Smooth muscle cell of the umbilical artery (primary cell): ENCODE data around the gene SPATA31A5. TPM values are rescaled to one million over a fixed set of nuclear protein-coding genes. Genes with fewer than 3 reads are reported as not detected.

Experiments used
- total RNA-seq: library from RNA; depleted of rRNA; stranded (reverse); fragments of >200 nt; gene quantifications from 2 replicates; pipeline ENCODE4 v1.2.3, GENCODE V29; 2014

The SPATA31A5 gene
- not detected in 2 replicates for total RNA-seq

GRCh38 chr9:60914107-60914506 is at the start of gene SPATA31A5:
TSS of gene SPATA31A5 (plus strand) at chr9:60914407. CDS start at chr9:60914436, 29 bp downstream.

